Astrocyte (in vitro differentiated cells and primary cell): ENCODE measurements around the gene KIF25. TPM values are rescaled to one million over a fixed set of nuclear protein-coding genes. Genes with fewer than 3 reads are reported as not detected.

Source experiments
- DNase-seq: peaks from one replicate; pipeline ENCODE4 v3.0.0-alpha.2; 2010; ENCODE audit warnings: low read depth
- FAIRE-seq: peaks from 2 replicates; lab custom pipeline; 2011; peaks lifted over from hg19 to GRCh38; lab: Jason Lieb, UNC
- H2AFZ ChIP-seq: 2 replicates; pipeline ENCODE4 v1.6.0; 2012; ENCODE audit warnings: low read depth, low read length, inconsistent platforms
- H3K27ac ChIP-seq: 2 replicates; pipeline ENCODE4 v1.5.1; 2011; ENCODE audit warnings: low read depth, low read length, inconsistent platforms
- H3K27me3 ChIP-seq: 2 replicates; pipeline ENCODE4 v1.6.0; 2011; ENCODE audit warnings: low read length, inconsistent platforms; ENCODE audit not compliant: insufficient read depth
- H3K36me3 ChIP-seq: 2 replicates; pipeline ENCODE4 v1.5.1; 2011; ENCODE audit warnings: low read length, inconsistent platforms; ENCODE audit not compliant: insufficient read depth
- H3K4me1 ChIP-seq: 2 replicates; pipeline ENCODE4 v1.5.1; 2011; ENCODE audit warnings: low read length, inconsistent platforms; ENCODE audit not compliant: insufficient read depth
- H3K4me2 ChIP-seq: 2 replicates; pipeline ENCODE4 v1.6.0; 2012; ENCODE audit warnings: low read length, inconsistent platforms
- H3K4me3 ChIP-seq: 2 replicates; pipeline ENCODE4 v1.5.1; 2011; ENCODE audit warnings: low read depth, mild to moderate bottlenecking, low read length, inconsistent platforms; ENCODE audit not compliant: insufficient read depth
- H3K79me2 ChIP-seq: 2 replicates; pipeline ENCODE4 v1.6.0; 2012; ENCODE audit warnings: mild to moderate bottlenecking, low read length, inconsistent platforms; ENCODE audit not compliant: insufficient read depth
- H3K9ac ChIP-seq: 2 replicates; pipeline ENCODE4 v1.6.0; 2012; ENCODE audit warnings: mild to moderate bottlenecking, low read length, inconsistent platforms
- H3K9me3 ChIP-seq: 2 replicates; pipeline ENCODE4 v1.5.1; 2012; ENCODE audit warnings: low read depth, mild to moderate bottlenecking, low read length, inconsistent platforms; ENCODE audit not compliant: insufficient read depth
- H4K20me1 ChIP-seq: 2 replicates; pipeline ENCODE4 v1.6.0; 2012; ENCODE audit warnings: low read length, inconsistent platforms; ENCODE audit not compliant: insufficient read depth
- H3K27ac Mint-ChIP-seq: one replicate; pipeline ENCODE4 v1.8.0; 2021; ENCODE audit warnings: mild to moderate bottlenecking, mixed read lengths; ENCODE audit not compliant: unreplicated experiment
- H3K27me3 Mint-ChIP-seq: one replicate; pipeline ENCODE4 v1.8.0; 2021; ENCODE audit warnings: low read depth, mixed read lengths; ENCODE audit not compliant: unreplicated experiment
- H3K36me3 Mint-ChIP-seq: one replicate; pipeline ENCODE4 v1.8.0; 2021; ENCODE audit warnings: low read depth, mixed read lengths; ENCODE audit not compliant: unreplicated experiment
- H3K4me1 Mint-ChIP-seq: one replicate; pipeline ENCODE4 v1.8.0; 2021; ENCODE audit warnings: low read depth, mixed read lengths; ENCODE audit not compliant: unreplicated experiment
- H3K4me3 Mint-ChIP-seq: one replicate; pipeline ENCODE4 v1.8.0; 2021; ENCODE audit warnings: mild to moderate bottlenecking, moderate library complexity, mixed read lengths; ENCODE audit not compliant: unreplicated experiment
- H3K9me3 Mint-ChIP-seq: one replicate; pipeline ENCODE4 v1.8.0; 2021; ENCODE audit warnings: mild to moderate bottlenecking, mixed read lengths; ENCODE audit not compliant: unreplicated experiment
- CTCF ChIP-seq: IDR thresholded peaks from 2 replicates; pipeline ENCODE4 v1.5.1; 2011; ENCODE audit warnings: low read depth, mild to moderate bottlenecking, inconsistent platforms, low read length, moderate library complexity; ENCODE audit not compliant: insufficient read depth
- EZH2 ChIP-seq: IDR thresholded peaks from 2 replicates; pipeline ENCODE4 v1.6.1; 2012; ENCODE audit warnings: mild to moderate bottlenecking, low read length, inconsistent platforms; ENCODE audit not compliant: insufficient read depth
- total RNA-seq: library from RNA; stranded (reverse); gene quantifications from 2 replicates; pipeline ENCODE4 v1.2.1, GENCODE V29; 2021

The KIF25 gene
- total RNA-seq, 1 donor from 2014 or later: not detected

- Mint-ChIP-seq H3K9me3 (no peaks in the 10 kb centered on the region), H3K36me3 (peaks cover 17% of the 10 kb centered on the region), H3K4me3 (no peak overlapping the region), H3K27me3 (no peaks in the 10 kb centered on the region), H3K4me1 (peaks cover 20% of the 10 kb centered on the region), H3K27ac (no peak overlapping the region)
- no peak overlapping the region for H3K27ac ChIP-seq
- no peak overlapping the region for H3K4me2 ChIP-seq
- no peak for FAIRE-seq
- H3K9me3 ChIP-seq: no peaks in the 10 kb centered on the region
- H3K27me3 ChIP-seq: no peaks in the 10 kb centered on the region
- TF ChIP-seq CTCF: no peak
- no peak for TF ChIP-seq EZH2
- H3K9ac ChIP-seq: no peak overlapping the region
- H2AFZ ChIP-seq: no peak overlapping the region
- no peak overlapping the region for H3K4me3 ChIP-seq
- H4K20me1 ChIP-seq: peaks cover 1% of the 10 kb centered on the region
- H3K4me1 ChIP-seq: no peaks in the 10 kb centered on the region
- peaks cover 8% of the 10 kb centered on the region for H3K36me3 ChIP-seq
- DNase-seq: no peak
- H3K79me2 ChIP-seq: no peaks in the 10 kb centered on the region
These were observed 34.8 kb upstream of the KIF25 start for GRCh38 chr6:167962711-167963110.

GRCh38 chr6:167963589-167964057, 33.8 kb upstream of the KIF25 start:
- Histone ChIP-seq H4K20me1 (no peaks in the 10 kb centered on the region), H3K4me2 (no peak overlapping the region), H3K27me3 (no peaks in the 10 kb centered on the region), H3K4me3 (no peak overlapping the region), H3K36me3 (peaks cover 8% of the 10 kb centered on the region), H2AFZ (no peak overlapping the region), H3K27ac (no peak overlapping the region), H3K9ac (no peak overlapping the region), H3K4me1 (no peaks in the 10 kb centered on the region), H3K79me2 (no peaks in the 10 kb centered on the region), H3K9me3 (no peaks in the 10 kb centered on the region)
- Mint-ChIP-seq H3K4me3 (no peak overlapping the region), H3K36me3 (peaks cover 18% of the 10 kb centered on the region), H3K4me1 (peaks cover 12% of the 10 kb centered on the region), H3K9me3 (no peaks in the 10 kb centered on the region), H3K27me3 (no peaks in the 10 kb centered on the region), H3K27ac (no peak overlapping the region)
- TF ChIP-seq CTCF (no peak), EZH2 (no peak)
- FAIRE-seq (no peak), DNase-seq (no peak)
